AG04449 (cell line): Measurements from ENCODE around the gene VWC2L.

Source experiments
- CTCF ChIA-PET: fragments of 350-600 bp; formaldehyde crosslinking; extraction: SDS; loops from one replicate; lab custom pipeline; 2021; ENCODE audit warnings: antibody characterized with exemption; lab: Yijun Ruan, JAX
- POLR2A ChIA-PET: fragments of 400-600, 350-600 bp; formaldehyde crosslinking; extraction: SDS; loops from one replicate; lab custom pipeline; 2020; ENCODE audit warnings: antibody characterized with exemption, inconsistent platforms; lab: Yijun Ruan, JAX
- DNase-seq: peaks from one replicate; pipeline ENCODE4 v3.0.0-alpha.2; 2010; ENCODE audit warnings: low read depth, low spot score
- H3K4me3 ChIP-seq: 2 replicates; pipeline ENCODE4 v1.5.1; 2011; ENCODE audit warnings: low read depth, mild to moderate bottlenecking, control low read depth, low read length
- TF ChIP-seq, protein P1 (sequence below): IDR thresholded peaks from one replicate; pipeline ENCODE4 v1.5.1; 2011; ENCODE audit warnings: mild to moderate bottlenecking, moderate library complexity, low read length, control low read depth, inconsistent platforms; ENCODE audit not compliant: insufficient read depth; ENCODE audit errors: missing control alignments

The VWC2L gene

DNA sequence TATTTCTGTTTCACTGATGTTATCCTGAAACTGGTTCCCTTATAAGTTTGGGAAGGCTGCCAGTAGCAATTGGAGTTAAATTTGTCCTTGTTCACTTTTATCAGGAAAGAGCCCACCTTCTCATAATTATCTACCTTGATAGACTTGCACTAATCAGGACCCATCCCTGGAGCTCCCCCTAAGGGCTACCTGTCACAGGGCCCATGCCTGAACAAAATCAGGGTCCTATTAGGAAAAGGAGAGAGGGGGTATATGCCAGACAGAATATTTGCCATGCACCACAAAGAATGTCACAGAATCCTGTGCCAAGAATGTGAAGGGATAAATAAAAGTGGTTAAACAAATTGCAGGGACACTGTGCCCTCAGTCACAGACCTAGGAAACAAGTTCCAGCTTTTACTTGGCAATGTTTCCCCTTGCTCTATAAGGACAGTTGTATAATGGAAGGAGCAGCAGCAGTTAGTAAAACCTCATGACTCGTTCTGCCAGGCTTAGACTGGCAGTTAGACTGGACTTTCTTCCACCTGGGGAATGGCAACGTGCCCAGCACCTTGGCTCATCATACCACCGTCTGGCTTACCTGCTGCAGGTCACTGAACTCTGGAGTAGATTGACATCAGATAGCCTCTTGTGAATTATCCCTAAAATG lies 32.3 kb upstream of the VWC2L start:
- POLR2A ChIA-PET = no interaction called here
- CTCF ChIA-PET = no interaction called here
- no peak for DNase-seq
- TF ChIP-seq, protein P1, sequence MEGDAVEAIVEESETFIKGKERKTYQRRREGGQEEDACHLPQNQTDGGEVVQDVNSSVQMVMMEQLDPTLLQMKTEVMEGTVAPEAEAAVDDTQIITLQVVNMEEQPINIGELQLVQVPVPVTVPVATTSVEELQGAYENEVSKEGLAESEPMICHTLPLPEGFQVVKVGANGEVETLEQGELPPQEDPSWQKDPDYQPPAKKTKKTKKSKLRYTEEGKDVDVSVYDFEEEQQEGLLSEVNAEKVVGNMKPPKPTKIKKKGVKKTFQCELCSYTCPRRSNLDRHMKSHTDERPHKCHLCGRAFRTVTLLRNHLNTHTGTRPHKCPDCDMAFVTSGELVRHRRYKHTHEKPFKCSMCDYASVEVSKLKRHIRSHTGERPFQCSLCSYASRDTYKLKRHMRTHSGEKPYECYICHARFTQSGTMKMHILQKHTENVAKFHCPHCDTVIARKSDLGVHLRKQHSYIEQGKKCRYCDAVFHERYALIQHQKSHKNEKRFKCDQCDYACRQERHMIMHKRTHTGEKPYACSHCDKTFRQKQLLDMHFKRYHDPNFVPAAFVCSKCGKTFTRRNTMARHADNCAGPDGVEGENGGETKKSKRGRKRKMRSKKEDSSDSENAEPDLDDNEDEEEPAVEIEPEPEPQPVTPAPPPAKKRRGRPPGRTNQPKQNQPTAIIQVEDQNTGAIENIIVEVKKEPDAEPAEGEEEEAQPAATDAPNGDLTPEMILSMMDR = no peak
- H3K4me3 ChIP-seq = no peak overlapping the region

DNA sequence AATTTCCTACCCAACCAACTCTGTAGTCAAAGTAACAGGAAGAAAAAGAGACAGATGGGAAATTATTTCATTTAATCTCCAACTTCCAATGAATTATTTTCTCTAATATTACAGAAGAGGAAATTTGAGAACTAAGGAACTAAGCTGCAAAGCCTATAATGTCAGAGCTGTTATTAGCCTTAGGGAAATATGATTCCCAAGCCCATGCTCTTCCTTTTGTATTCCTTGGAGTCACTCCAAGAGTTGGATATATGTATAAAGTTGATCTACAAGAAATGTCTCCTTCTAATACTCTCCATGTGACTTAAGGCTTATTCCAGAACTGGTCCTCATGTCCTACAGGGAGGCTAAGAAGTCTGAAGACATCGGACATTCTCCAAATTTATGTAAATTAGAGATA lies 31.6 kb upstream of the VWC2L start:
- no peak for DNase-seq
- TF ChIP-seq, protein P1 = no peak
- ChIA-PET POLR2A (no interaction called here), CTCF (no interaction called here)
- no peak overlapping the region for H3K4me3 ChIP-seq

DNA sequence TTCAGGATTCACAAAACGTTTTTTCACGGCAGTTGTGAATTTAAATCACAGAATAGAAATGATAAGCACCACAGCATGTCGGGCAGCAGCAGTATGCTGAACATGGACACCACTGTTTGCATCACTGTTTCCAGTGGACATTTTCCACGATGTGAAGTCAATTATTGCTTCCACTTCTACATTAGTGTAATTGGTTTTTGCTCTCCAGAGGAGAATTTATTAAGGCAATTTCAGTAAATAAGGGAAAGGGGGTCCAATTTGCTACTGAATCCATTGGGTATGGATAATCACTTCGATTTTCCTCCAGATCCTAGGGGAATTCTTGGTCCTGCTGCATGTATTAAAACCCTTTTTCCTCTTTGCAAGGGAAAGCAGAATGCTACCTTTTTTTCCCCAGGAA lies 30.2 kb upstream of the VWC2L start:
- TF ChIP-seq, protein P1 = no peak
- DNase-seq = no peak
- CTCF ChIA-PET = no interaction called here
- POLR2A ChIA-PET = no interaction called here
- no peak overlapping the region for H3K4me3 ChIP-seq

DNA sequence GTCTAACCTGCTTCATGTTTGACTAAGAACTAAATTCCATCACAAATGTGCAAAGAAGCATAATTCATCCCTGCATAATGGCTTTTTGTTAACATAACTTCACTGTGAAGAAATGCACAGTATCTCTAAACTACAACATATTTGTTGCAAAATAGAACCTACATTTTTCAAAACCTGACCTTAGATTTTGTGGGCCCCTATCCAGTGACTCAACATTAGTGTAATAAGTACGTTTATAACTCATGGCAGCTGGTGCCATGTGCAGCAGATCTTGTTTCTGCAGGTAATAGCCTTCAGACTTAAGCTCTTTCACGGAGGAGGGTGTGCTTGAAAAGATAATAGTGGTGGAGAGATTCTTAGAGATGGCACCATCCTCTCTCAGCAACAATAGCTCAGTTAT lies 28.6 kb upstream of the VWC2L start:
- no peak for DNase-seq
- H3K4me3 ChIP-seq = no peak overlapping the region
- TF ChIP-seq, protein P1 = no peak
- CTCF ChIA-PET = no interaction called here
- POLR2A ChIA-PET = no interaction called here

DNA sequence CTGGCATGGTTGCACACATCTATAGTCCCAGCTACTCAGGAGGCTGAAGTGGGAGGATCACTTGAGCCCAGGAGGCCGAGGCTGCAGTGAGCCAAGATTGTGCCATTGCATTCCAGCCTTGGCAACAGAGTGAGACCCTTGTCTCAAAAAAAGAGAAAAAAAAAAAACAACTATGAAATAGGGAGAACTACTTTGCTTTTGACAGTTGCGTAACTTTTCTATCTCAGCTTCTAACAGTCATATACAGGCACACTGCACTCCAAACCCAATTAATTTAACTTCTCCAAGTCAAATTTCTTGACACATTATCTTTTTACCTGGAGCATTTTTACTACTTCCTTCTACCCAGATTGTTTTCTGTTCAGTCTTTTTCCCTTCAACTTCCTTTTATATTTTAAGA lies 24.1 kb upstream of the VWC2L start:
- ChIA-PET POLR2A (no interaction called here), CTCF (no interaction called here)
- TF ChIP-seq, protein P1 = no peak
- H3K4me3 ChIP-seq = no peak overlapping the region
- DNase-seq = no peak

DNA sequence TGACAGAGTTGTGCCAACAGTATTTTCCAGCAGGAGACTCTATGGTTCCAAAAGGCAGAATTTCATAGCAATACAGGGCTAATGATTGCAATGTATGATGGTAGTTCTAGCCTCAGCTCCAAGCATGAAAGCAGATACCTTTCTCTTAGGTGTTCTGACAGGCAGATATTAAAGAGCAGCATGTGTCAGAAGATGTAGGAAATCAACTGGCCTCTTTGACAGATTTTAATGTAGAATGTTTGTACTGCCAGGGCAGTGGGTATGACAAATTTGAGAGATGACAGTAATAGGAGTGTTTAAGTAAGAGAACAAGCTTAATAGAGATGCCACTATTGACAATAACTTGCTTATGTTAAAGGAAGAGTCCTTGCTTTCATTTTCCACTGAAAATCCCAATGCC lies 21.5 kb upstream of the VWC2L start:
- DNase-seq = no peak
- TF ChIP-seq, protein P1 = no peak
- ChIA-PET CTCF (no interaction called here), POLR2A (no interaction called here)
- no peak overlapping the region for H3K4me3 ChIP-seq
